HCT116 (cell line): Measurements from ENCODE around the gene PDE8A. TPM values are rescaled to one million over a fixed set of nuclear protein-coding genes. Genes with fewer than 3 reads are reported as not detected.

ENCODE experiments used
- ATAC-seq: fragments of 200-7000 bp; cut with Tn5 transposase; 2 replicates; pipeline ENCODE4 v1.9.1; 2020; ENCODE audit warnings: mild to moderate bottlenecking, moderate library complexity
- BruUV-seq: library from RNA; stranded (reverse); fragments of 400-500 nt; replicated peaks from 2 replicates; lab custom pipeline; 2021; lab: Mats Ljungman, UMichigan
- CTCF ChIA-PET: fragments of 300-600 bp; sonication (Branson Sonifier 250); formaldehyde crosslinking; loops from one replicate; lab custom pipeline; 2021; ENCODE audit warnings: antibody characterized with exemption; lab: Charles Lee
- POLR2A ChIA-PET: fragments of 300-600, 350-600 bp; sonication (Branson Sonifier 250); formaldehyde crosslinking; loops from one replicate; lab custom pipeline; 2021; ENCODE audit warnings: antibody characterized with exemption; lab: Charles Lee
- RAD21 ChIA-PET, 2 experiments: fragments of 300-600 bp; sonication (Branson Sonifier 250); formaldehyde crosslinking; loops; one replicate each; lab custom pipeline; 2023; ENCODE audit warnings: low total read pairs in 2 of 2; ENCODE audit not compliant: uncharacterized antibody in 2 of 2, unreplicated experiment in 2 of 2, low non-redundant PET in 1 of 2; lab: Charles Lee
- DNase-seq: peaks from one replicate; pipeline ENCODE4 v3.0.0-alpha.2; 2010; ENCODE audit warnings: low read depth, low spot score
- H2AFZ ChIP-seq: fragments of 200-600 bp; shearing (Covaris generic), sonication (generic); 2 replicates; pipeline ENCODE4 v1.6.1; 2017; ENCODE audit warnings: low read depth, mixed run types, mixed read lengths, antibody characterized with exemption, low read length; ENCODE audit not compliant: poor library complexity, severe bottlenecking
- H3K27ac ChIP-seq: 2 replicates; pipeline ENCODE4 v1.5.1; 2012; ENCODE audit warnings: low read depth, low read length
- H3K27me3 ChIP-seq: fragments of 200-600 bp; sonication (generic); 2 replicates; pipeline ENCODE4 v1.6.1; 2016; ENCODE audit warnings: mixed run types, low read length, mixed read lengths; ENCODE audit not compliant: insufficient read depth
- H3K36me3 ChIP-seq, 2 experiments: fragments of 200-500 bp in 1 of 2; fragments of 200-600 bp in 1 of 2; sonication (Bioruptor generic) in 1 of 2; sonication (generic) in 1 of 2; 2 replicates each; pipeline versions ENCODE4 v1.5.1 to v1.6.1; 2014 to 2016; ENCODE audit warnings: low read length in 2 of 2, inconsistent platforms in 1 of 2, mixed read lengths in 1 of 2, mixed run types in 1 of 2; ENCODE audit not compliant: insufficient read depth in 2 of 2, control insufficient read depth in 1 of 2
- H3K4me1 ChIP-seq, 2 experiments: fragments of 200-600 bp in 1 of 2; sonication (generic) in 1 of 2; 2 replicates each; pipeline versions ENCODE4 v1.5.1 to v1.6.1; 2012 to 2017; ENCODE audit warnings: low read length in 2 of 2, inconsistent platforms in 1 of 2, mild to moderate bottlenecking in 1 of 2, mixed read lengths in 1 of 2, mixed run types in 1 of 2, moderate library complexity in 1 of 2; ENCODE audit not compliant: insufficient read depth in 2 of 2, control insufficient read depth in 1 of 2
- H3K4me2 ChIP-seq: fragments of 200-600 bp; sonication (generic); 2 replicates; pipeline ENCODE4 v1.6.1; 2017; ENCODE audit warnings: mixed run types, low read length, mixed read lengths
- H3K4me3 ChIP-seq, 2 experiments: fragments of 200-600 bp in 1 of 2; sonication (generic) in 1 of 2; replicated peaks in 1 of 2; 2 replicates each; pipeline ENCODE4 v1.5.1; 2011 to 2016; ENCODE audit warnings: low read length in 2 of 2, control low read depth in 1 of 2, low read depth in 1 of 2, mild to moderate bottlenecking in 1 of 2, mixed read lengths in 1 of 2, mixed run types in 1 of 2
- H3K79me2 ChIP-seq: fragments of 200-600 bp; sonication (generic); 2 replicates; pipeline ENCODE4 v1.6.1; 2017; ENCODE audit warnings: mild to moderate bottlenecking, mixed run types, low read length, moderate library complexity, mixed read lengths; ENCODE audit not compliant: insufficient read depth
- H3K9ac ChIP-seq: fragments of 200-600 bp; sonication (generic); 2 replicates; pipeline ENCODE4 v1.6.1; 2016; ENCODE audit warnings: low read length, mixed read lengths
- H3K9me2 ChIP-seq: fragments of 200-600 bp; sonication (generic), shearing (Covaris generic); 2 replicates; pipeline ENCODE4 v1.6.1; 2017; ENCODE audit warnings: mixed run types, mild to moderate bottlenecking, moderate library complexity; ENCODE audit not compliant: insufficient read depth
- H3K9me3 ChIP-seq, 2 experiments: fragments of 200-500 bp in 1 of 2; fragments of 200-600 bp in 1 of 2; sonication (Bioruptor generic) in 1 of 2; sonication (generic) in 1 of 2; 2 replicates each; pipeline ENCODE4 v1.6.1; 2014 to 2017; ENCODE audit warnings: low read length in 2 of 2, mixed read lengths in 2 of 2, inconsistent platforms in 1 of 2, low read depth in 1 of 2, mild to moderate bottlenecking in 1 of 2, mixed run types in 1 of 2, moderate library complexity in 1 of 2; ENCODE audit not compliant: control insufficient read depth in 1 of 2, insufficient read depth in 1 of 2
- H4K20me1 ChIP-seq: fragments of 200-600 bp; sonication (generic), shearing (Covaris generic); 2 replicates; pipeline ENCODE4 v1.6.1; 2017; ENCODE audit warnings: mixed run types, mild to moderate bottlenecking, moderate library complexity; ENCODE audit not compliant: insufficient read depth
- ELF1 ChIP-seq: IDR thresholded peaks from 2 replicates; pipeline ENCODE4 v1.6.1; 2012; ENCODE audit warnings: low read depth, borderline replicate concordance
- POLR2A ChIP-seq: IDR thresholded peaks from 2 replicates; pipeline ENCODE4 v1.7.0; 2011; ENCODE audit warnings: borderline replicate concordance; ENCODE audit not compliant: insufficient read depth, insufficient read length; ENCODE audit errors: extremely low read depth
- SRF ChIP-seq: IDR thresholded peaks from 2 replicates; pipeline ENCODE4 v1.6.1; 2012; ENCODE audit warnings: low read depth
- TCF7L2 ChIP-seq: IDR thresholded peaks from 2 replicates; pipeline ENCODE4 v1.7.0; 2011; ENCODE audit warnings: borderline replicate concordance, inconsistent platforms; ENCODE audit not compliant: insufficient read depth, insufficient read length; ENCODE audit errors: extremely low read depth
- intact Hi-C: fragments of 100-400 bp; cut with micrococcal nuclease; formaldehyde crosslinking; loops from 2 replicates; pipeline ENCODE4 v1.10.0; 2022
- total RNA-seq: library from RNA; stranded (reverse); gene quantifications from one replicate; pipeline ENCODE4 v1.2.1, GENCODE V29; 2021; ENCODE audit not compliant: unreplicated experiment
- TF ChIP-seq, protein P1 (sequence below): IDR thresholded peaks from 2 replicates; pipeline ENCODE4 v1.6.1; 2012; ENCODE audit warnings: low read depth

The PDE8A gene
- total RNA-seq, 1 experiment from 2014 or later: 37.8 TPM

DNA sequence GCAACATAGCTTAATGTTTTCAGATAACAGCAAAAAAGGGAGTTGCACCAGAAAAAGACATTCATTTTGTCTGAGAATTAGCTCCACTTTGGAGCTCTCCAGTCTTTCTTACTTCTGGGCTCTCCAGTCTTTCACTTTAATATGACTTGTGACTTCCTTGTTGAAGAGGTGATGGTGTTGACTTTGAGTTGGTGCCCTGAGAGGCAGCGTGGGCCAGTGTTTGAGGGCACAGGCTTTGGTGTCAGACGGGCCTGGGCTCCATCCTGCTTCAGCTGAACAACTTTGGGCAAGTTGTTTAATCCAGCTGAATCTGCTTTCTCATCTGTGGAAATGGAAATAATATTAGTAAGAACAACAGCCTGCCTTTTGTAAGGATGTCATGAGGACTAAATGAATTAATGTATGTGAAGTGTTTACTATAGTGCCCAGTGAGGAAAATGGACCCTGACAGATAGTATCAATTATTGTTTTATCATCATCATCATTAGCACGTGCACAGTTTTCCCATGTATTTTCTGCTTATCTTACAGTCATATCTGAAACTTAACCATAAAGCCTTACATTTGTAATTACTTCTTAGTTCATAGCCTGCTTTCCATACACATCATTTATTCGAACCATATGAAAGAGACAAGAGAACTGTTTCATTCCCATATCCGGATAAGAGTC is 108.4 kb downstream of the PDE8A start:
- peaks cover 0 to 6% of the 10 kb centered on the region in 2 experiments; a peak in 2 of 4 replicates for H3K36me3 ChIP-seq

More for the DNA sequence above, 108.4 kb downstream of the PDE8A start:
- Histone ChIP-seq H3K27me3 (no peaks in the 10 kb centered on the region), H3K9ac (no peak overlapping the region), H2AFZ (no peak overlapping the region), H4K20me1 (no peaks in the 10 kb centered on the region), H3K79me2 (no peaks in the 10 kb centered on the region), H3K4me3 (no peak overlapping the region), H3K4me1 (no peaks in the 10 kb centered on the region), H3K9me3 (no peaks in the 10 kb centered on the region), H3K27ac (no peak overlapping the region), H3K9me2 (no peaks in the 10 kb centered on the region), H3K4me2 (no peak overlapping the region)
- intact Hi-C loops: no loop called here
- DNase-seq (no peak), ATAC-seq (no peak)
- BruUV-seq: no TSS peak
- ChIA-PET CTCF (no interaction called here), POLR2A (no interaction called here), RAD21 (no interaction called here)
- TF ChIP-seq, protein P1, sequence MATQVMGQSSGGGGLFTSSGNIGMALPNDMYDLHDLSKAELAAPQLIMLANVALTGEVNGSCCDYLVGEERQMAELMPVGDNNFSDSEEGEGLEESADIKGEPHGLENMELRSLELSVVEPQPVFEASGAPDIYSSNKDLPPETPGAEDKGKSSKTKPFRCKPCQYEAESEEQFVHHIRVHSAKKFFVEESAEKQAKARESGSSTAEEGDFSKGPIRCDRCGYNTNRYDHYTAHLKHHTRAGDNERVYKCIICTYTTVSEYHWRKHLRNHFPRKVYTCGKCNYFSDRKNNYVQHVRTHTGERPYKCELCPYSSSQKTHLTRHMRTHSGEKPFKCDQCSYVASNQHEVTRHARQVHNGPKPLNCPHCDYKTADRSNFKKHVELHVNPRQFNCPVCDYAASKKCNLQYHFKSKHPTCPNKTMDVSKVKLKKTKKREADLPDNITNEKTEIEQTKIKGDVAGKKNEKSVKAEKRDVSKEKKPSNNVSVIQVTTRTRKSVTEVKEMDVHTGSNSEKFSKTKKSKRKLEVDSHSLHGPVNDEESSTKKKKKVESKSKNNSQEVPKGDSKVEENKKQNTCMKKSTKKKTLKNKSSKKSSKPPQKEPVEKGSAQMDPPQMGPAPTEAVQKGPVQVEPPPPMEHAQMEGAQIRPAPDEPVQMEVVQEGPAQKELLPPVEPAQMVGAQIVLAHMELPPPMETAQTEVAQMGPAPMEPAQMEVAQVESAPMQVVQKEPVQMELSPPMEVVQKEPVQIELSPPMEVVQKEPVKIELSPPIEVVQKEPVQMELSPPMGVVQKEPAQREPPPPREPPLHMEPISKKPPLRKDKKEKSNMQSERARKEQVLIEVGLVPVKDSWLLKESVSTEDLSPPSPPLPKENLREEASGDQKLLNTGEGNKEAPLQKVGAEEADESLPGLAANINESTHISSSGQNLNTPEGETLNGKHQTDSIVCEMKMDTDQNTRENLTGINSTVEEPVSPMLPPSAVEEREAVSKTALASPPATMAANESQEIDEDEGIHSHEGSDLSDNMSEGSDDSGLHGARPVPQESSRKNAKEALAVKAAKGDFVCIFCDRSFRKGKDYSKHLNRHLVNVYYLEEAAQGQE: no peak
- no peak for TF ChIP-seq ELF1
- no peak for TF ChIP-seq TCF7L2
- TF ChIP-seq POLR2A: no peak
- no peak for TF ChIP-seq SRF
